Measurements from ENCODE around the gene SORCS2.

Gene SORCS2

DNA sequence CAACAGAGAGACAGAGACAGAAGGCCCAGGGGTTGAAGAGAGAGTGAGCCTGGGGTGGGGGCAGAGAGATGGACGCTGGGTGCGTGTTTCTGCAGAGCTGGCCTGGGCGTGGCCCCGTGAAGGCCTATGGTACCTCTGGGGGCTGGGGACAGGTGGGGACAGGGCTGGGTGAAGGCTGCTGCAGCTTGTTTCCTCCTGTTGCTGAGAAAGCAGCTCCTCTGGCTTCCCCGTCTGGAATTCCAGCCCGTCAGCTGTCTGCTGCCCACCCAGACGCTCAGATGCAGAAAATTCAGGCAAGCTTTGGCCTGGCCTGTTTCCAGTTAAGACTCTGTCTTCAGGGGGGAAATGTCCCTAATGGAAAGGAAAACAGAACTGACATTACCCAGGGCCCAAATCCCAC lies 319.2 kb downstream of the SORCS2 start:
- no peak for DNase-seq

DNA sequence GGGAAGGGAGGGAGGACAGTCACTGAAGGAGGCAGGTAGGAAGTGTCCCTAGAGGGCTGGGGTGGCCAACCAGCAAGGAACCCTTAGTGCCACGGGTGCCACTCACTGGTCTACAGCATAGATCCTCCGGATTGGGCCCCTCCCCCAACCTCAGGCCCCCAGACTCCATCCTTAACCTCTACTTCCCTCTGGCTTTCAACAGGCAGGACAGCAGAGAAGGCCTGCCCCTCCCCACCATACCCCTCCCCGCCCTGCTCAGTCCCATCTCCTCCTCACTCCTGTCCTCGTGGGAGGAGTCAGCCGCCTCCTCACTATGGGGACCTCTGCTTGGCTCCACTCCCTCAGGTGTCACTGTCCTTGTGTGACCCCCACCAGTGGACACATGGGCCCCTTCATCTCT lies 320.1 kb downstream of the SORCS2 start:
- DNase-seq: no peak

DNA sequence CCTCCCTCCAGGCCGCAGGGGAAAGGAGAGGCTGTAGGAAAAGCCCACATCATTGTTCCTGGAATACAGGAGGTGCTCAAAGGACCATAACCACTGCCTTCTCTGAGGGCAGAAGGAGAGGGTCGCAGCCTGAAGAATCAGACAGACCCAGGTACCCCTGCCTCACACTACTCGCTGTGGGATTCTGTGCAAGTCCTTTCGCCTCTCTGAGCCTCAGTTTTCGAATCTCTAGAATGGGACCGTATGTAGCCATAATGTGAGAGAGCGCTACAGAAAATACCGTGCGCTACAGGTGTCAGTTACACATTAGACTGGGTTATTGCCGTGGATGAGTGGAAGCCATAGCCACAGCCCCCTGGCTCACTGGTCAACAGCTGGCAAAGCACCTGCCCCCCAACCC lies 320.6 kb downstream of the SORCS2 start:
- DNase-seq: no peak

DNA sequence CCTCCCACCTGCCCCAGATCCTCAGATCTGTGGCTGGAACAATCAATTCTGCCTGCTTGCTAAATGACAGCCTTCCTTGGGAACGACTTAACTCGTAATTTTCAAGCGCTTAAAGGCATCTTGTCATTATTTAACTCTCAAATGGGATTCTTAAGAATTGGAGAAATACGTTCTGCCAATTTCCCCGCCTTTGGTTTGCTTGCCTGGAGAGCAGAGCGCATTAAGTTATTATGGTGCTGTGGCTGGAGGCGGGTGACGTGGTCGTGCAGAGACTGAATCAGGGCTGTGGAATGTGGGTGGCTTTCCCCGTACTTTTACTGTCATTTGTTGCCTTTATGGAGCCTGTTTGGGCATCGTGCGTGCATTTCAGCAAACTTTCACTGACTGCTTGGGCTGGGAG lies 321.3 kb downstream of the SORCS2 start:
- no peak for DNase-seq

DNA sequence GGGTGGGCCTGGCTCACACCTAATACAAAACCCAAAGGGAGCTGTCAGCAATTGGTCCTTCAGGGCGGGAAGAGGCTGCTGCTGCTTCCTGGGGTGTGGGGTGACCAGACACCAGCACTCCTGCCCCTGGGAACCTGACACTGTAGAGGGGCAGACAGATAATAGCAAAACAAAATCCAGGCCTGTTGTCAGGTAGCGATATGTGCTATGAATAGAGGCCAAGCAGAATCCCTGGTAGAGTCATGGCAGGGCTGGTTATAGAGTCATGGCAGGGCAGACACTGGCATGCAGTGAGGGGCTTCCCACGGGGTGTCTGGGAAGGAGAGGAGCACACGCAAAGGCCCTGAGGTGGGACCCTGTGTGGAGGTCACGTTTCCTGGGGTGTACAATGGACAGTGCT lies 321.9 kb downstream of the SORCS2 start:
- no peak for DNase-seq

DNA sequence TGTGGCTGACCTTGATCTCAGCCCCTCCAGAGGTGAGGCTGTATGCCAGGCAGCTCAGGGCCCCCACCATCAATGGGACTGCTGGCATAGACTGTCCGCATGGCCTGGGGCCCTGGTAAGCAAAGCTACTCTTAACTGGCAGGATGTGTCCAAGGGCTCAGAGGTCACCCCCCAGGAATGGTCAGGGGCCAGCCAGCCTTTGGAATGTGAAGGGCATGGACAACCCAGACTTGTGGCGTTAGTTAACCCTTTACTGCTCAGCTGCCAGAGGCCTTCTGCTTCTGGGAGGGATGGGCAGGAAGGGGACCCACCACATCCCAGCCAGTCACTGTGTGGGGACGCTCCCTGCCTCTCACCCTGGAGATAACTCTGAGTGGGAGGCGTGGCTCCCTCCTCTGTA lies 322.5 kb downstream of the SORCS2 start:
- no peak for DNase-seq

DNA sequence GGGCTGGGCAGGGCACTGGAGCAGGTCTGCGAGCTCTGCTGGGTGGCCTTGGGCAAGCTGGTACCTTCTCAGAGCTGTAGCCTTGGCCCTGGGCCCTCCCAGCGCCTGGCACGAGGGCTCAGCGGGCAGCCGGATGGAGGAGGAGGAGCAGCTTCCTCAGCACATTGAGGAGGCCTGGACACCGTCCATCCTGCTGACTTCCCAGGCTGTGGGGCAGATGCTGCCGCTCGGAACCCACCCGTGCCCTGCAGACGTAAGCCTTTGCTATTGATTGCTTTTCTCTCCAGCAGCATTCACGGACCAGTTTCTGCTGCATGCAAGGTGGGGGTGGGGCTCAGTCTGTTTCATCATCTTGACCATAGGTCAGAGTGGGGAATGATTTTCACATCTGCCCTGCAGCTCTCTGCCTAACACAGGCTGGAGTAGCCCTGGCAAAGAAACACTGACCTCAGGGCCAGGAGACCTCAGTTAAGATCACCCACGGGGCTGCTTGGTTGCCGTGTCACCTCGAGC lies 323.1 kb downstream of the SORCS2 start:
- DNase-seq: no peak

DNA sequence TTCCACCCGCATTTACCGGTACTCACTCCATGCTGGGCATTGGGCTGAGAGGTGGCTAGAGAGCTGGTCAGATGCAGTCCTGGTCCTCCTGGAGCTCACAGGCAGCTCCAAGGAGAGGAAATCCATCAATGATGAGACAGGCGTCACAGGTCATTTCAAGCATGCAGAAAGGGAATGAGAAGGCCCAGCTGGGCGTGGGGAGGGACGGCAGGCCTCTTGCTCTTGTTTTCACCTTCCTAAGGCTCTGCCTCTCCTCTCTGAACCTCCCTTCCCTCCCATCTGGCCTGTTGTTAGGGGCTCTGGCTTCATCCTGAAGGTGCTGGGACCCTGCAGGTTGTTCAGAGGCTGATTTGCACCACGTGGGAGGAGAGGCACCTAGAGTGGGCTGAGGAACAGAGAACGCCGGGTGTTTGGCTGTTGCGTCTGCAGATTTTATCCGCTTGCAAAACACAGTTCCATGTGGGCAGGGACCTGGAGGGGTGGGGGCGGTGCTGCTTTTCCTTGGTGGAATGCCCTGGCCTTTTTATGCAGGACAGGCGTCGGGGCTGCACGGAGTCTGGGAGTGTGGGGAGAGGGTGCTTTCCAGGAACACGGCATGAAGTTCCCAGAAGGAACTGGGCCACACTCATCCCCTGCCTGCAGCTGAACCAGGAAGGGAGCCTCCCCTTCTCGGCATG lies 323.9 kb downstream of the SORCS2 start:
- DNase-seq: peak; percentile 51

DNA sequence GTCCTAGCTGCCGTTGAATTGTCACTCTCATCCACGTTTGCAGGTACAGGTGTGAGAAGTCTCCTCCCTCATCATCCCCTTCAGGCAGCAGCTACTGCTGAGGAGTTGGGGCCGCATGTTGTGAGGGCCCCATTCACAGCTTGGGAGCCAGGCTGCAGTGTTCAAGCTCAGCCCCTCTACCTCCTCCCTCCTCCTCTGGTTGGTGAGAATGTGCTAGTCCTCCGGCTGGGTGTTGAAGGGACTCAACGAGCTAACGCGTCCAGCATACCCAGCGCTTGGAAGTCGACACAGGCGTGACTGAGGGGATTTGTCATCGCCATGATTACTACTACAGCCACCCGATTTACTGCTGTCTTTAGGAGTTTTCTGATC lies 324.4 kb downstream of the SORCS2 start:
- DNase-seq: no peak

DNA sequence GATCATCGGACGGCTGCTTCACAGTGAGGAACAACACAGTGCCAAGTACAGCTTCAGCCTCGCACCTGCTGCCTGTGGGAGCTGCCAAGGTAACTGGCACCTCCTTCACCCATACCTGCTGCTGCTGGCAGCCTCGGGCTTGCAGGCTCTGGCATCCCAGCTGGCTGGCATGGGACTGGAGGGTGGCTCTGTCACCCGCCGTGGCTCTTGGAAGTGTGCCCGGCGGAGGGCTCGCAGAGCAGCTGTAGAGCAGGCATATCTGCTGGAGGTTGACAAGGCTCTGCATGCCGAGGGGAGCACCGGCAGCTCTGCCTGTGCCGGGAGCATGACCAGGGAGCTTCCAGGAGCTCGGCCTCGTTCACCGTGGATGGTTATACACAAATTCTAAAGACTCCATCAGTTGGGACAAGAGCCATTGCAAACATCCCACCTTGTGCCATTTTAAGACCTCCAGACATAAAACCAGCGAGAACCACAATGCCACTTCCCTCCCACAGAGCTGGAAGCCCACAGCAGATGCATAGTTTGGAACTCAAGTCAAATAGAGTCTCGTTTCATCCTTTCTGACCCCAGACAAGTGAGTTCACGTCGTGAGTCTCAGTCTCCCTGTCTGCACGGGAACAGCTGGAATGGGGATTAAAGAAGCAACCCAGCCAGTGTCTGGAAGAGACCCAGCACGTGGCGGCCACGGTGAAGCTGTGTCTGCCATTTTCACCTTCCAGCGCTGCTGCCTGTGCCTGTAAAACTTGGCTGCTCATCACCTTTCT lies 326.7 kb downstream of the SORCS2 start:
- no peak for DNase-seq

DNA sequence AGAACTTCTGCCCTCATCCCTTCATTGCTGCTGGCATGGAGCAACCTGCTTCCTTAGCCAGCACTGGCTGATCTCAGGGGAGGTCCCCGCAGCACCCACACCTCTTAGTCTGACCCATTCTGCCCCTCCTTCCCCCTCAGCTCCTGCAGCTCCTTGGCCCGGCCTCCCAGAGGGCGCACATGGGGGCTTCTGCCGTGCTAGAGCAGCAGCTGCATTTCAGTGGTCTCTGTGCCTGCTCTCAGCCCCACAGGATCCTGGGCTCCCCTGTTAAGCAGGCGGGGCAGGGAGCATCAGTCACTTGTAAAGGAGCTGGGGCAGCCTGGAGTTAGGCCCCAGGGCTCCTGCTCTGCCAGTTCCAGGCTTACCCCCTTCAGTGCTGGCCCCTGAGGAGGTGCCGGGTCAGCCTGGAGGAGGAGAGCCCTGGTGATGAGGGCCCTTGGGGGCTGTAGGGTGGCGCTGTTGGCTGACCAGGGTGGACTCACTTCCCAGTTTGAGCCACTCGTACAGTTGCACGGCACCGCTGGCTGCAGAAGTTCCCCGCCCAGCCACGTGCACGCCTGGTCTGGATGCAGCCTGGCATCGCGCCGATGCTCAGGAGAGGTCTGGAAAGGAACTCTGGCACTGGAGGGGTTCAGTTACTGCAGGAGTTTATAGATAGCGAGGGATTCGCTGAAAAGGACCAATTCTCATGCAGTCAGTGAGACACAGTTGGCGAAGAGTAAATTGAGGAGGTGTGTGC lies 327.5 kb downstream of the SORCS2 start:
- no peak for DNase-seq

DNA sequence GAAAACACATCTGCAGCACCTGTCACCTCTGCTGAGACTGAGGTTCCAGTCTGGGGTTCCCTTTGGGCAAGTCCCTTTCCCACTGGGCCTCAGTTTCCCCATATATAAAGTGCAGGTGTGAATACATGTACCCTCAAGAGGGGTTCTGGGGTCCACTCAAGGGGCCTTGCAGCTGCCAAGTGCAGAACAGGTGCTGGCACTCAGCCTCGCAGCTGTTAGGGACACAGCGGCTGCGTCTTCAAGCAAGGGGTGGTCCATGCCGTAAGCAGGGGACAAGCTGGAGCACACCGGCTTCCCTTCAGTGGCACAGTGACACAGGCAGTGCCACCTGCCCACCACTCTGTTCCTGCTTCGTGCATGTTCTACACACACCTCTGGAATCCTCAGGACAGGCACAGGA lies 329.3 kb downstream of the SORCS2 start:
- DNase-seq: no peak

DNA sequence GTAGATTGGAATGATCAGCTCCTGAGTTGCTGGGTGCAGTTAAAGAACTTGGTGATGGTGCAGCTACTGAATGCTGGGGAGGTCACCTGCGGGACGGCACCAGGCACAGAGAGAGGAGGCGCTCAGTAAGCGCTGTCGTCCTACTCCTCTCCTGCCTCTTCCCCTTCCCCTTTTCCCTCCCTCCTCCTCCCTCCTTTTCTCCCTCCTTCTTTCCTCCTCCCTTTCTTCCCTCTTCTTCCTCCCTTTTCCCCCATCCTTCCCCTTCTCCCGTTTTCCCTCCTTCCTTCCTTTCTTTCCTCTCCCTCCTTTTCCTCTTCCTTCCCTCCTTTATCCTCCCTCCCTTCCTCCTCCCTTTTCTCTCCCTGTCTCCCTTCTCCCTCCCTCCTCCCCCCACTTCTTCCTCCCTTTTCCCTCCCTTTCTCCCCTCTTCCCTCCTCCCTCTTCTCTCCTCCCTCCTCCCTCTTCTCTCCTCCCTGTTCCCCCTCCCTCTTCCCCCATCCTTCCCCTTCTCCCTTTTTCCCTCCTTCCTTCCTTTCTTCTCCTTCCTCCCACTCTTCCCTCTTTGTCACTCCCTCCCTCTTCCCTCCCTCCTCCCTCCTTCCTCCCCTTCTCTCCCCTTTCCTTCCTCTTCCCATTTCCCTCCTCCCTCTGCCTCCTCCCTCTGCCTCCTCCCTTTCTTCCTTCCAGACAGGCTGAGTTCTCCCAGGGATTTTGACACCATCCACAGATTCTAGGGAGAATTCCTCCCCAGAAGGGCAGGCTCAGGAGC lies 330.3 kb downstream of the SORCS2 start:
- no peak for DNase-seq

DNA sequence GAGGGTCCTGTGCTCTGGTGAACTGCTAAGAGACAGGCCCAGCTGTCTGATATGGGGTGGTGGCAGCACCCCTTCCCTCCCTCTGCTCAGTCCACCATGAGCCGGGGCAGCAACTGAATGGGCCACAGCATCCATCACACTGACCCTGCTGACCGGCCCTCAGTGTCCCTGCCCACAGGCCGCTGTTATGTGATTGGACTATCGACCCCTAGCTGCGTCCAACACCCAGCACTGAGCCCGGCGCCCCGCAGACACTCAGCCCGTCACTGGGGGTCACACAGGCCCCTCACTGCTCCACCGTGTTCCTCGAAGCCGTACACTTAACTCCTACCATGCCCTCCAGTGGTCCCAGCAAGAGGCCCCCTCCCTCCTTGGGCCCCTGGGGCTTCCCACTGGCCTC lies 331.2 kb downstream of the SORCS2 start:
- DNase-seq: no peak

DNA sequence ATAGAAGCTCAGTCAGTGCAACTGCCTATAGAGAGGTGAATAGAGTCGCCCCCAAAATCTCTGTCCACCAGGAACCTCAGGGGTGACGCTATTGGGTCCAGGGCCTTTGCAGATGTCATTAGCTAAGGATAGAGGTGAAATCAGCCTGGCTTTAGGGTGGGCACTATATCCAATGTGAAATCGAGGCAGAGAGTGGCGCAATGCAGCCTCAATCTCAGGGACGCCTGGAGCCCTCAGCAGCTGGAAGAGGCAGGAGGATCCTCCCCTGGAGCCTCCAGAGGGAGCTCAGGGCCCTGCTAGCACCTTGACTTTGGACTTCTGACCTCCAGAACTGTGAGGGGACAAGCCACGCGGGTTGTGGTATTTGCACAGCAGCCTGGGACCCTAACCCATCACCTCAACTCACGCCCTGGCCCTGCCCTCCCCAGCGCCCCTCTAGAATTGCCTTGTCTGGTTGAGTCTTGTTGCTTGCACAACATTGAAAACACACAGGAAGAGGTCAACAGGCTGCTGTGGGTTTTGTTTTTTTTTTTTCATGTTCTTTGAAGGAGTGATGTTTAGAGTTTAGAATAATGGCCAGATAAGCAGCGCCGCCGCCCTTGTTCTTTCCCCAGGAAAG lies 331.8 kb downstream of the SORCS2 start:
- no peak for DNase-seq

DNA sequence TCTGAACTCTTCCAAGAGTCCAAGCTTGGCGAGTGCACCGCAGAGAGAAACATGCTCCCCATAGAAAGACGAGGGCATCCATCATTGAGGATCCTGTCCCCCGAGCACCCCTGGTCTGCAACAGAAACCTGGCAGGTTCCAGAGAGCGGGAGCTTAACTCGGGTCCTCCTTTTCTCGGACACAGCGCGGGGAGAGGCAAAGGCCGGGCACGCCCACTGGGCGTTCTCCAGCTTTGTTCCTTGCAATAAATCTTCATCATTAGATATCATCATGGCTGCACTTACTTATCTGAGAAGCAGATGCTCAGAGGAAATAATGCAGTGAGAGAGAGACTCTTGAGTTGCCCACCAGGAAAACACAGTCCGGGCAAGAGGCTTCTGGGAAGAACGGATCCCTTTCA lies 332.5 kb downstream of the SORCS2 start:
- DNase-seq: no peak

DNA sequence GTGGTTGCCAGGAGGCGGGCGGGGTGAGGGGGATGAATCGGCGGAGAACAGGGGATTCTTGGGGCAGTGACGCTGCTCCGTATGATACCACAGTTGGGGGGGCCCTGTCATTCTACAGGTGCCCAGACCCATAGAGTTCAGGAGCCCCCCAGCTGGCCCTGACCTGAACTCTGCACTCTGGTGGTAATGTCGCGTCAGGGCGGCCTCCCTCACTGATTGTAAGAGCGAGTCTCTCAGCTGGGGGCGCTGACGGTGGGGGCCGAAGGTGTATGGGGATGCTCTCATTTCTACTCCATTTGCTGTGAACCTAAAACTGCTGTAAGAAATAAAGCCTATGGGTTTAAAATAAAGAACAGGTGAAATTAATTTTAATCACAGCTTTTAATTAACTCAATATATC lies 334.2 kb downstream of the SORCS2 start:
- no peak for DNase-seq

DNA sequence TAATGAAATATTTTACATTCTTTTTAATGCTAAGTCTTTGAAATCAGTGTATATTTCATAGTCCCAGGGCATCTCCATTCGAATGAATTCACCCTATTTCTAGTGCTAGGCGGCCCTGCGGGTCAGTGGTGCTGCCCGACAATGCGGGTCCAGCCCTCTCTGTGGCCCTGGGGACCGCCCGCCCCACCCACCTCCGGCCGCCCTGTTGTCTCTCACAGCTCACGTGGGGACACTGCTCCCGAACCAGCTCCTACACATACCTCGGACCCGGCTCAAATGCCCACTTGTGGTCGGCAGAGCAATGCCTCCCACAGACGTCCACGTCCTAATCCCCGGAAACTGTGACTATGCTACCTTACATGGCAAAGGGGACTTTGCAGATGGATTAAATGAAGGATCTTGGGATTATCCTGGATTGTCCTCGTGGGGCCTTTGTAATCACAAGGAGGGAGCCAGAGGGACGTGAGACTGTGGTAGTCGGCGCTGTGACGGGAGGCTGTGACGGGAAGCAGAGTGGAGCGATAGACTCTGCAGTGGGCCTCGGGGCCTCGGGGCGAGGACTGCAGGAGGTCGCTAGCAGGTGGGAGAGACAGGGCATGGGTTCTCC lies 334.7 kb downstream of the SORCS2 start:
- DNase-seq: no peak

DNA sequence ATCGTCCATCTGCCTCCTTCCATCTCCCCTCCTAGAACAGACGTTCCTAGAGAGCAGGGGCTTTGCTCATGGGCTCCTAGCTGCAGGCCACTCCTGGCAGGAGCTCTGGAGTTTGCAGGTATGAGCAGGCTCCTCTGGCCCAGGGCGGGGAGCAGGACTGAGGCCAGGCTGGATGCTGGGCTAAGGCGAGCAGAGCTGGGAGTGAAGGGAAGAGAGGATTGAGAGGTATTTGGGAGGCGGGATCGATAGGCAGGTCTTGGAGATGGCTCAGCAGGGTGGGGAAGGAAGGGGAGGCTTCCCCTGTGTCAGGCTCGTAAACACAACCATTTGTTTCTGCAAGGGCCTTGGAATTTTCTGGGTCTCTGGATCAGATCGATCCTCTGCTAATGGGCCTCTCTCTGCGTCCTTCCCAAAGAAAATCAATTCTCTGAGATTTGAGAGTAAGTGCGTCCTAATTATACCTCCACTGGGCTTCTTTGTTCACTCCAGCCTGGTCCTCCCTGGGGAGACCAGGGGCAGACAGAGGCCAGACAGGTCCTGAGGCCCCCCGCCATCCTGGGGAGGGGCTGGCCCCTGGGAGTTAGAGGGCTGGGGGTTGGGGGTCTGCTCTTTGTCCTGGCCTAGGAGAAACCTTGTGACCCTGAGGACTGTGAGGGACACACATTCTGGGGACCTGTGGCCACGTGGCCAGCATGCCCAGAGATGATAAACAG lies 337.2 kb downstream of the SORCS2 start:
- no peak for DNase-seq

DNA sequence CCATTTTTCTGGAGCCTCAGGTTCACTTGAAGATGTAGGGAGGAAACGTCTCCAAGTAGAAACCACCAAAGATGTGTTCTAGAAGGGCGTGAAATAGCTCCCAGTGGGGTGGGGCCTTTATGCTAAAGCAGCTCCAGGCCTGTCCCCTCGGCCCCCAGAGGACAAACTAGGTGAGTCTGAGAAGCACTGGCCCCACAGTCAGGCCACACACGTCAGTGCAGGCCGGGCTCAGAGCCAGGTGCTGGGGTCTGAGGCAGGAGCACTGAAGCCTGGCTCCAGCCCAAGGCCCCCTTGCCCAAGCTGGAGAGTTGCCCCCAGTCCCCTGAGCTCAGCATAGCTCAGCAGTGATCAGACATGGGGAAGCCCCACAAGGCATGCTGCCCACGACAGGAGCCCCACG lies 337.7 kb downstream of the SORCS2 start:
- no peak for DNase-seq
